Measurements from ENCODE around the gene WAPL.

The WAPL gene

DNA sequence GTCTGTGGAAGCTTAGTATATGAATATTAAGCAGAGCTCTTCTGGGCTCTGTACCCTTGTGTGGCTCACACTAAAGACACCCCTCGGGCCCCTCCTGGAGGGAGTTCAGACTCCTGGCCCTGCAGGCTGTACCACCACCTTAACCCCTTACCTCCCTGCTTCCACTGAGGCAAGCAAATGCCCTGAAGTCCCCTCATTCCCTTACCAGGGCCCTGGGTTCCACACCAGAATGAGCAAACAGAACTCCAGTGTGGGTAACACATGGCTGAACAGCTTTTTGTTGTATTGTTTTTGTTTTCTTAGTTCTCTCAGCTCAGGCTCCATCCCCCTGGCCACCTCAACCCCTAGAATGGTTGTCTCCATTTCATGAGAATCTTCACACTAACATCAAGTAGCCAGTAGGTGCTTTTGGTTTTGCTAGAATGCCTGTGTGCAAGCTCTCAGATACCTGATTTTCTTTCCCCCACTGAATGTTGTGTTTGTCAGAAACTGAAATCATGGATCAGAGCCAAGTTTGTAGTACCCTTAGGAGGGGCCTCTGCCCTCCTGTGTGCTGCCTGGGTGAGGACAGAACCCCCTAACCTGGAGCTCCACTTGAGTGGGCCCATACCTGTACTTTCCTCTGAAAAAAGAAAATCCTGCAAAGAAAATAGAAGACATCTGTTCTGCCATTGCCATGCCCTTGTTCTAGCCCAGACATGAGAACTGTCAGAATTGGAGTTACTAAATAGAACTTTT is 2.8 kb upstream of the WAPL start:
- DNase-seq: no peak

DNA sequence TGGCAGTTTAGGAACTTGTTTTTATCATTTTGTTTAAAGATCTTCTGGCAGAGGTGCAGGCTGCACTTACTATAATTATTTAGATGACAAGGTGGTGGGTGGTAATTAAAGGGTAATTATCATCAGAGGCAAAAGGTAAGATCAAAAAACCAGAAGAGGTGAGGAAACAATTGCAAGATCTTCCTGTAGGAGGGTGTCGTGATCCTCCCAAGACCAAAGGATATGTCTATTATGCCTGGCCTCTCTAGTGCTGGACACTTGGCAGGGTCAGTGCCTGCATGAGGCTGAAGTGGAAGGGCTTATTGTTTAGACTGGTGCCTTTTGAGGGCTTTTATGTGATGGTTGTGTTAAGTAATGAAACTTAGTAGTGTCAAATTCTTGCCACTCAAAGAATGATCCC is 1.8 kb upstream of the WAPL start:
- DNase-seq: no peak

DNA sequence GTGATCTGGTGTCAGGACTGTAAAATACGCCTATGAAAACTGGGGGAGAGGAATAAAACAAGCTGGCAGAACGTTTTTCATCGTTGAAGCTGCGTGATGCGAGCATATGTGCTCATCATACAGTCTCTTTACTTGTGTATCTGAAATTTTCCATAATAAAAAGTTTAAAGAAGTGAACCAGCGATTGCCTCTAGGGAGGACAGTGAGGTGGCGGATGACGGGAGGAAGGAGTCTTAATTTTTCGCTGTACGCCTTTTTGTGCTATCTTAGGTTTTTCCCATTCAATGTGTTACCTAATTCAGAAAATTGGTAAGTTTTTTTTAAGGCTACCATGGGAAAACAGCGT is 891 bp upstream of the WAPL start:
- DNase-seq: no peak

DNA sequence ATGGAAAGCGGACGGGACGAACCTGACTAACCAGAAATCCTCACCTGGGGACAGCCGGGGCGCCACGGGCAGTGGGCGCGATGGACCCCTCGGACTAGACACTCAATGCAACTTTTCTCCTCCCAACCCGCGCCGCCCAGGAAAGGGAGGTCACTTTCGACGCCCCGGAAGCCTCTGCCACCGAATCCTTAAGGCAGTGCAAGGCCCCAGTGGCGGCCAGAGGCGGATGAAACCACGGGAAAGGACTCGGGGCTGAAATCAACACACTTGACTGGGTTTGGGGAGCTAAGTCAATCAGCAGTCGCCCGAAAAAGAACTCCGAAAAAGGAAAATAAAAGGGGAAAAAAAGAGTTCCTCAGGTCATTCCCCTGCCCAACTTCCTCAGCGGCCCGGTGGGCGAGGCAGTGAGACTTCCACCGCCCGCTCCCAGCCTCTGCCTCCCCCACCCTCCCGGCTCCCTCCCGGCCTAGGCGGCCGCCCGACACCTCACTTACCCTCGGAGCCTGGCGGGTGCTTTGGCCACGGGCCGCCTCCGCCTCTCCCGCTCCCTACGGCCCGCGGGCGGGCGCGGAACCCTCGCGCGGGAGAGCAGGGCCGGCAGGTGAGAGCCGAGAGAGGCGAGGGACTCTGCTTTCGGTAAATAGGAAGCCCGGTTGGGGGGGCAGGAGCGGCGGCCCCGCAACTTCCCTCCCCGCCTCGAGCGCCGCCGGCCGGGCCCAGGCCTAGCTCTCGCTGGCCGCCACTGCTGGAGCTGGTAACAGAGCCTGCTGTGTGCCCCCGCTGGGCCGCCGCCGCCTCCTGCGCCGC is 518 bp downstream of the WAPL start:
- DNase-seq: peak; percentile 45

DNA sequence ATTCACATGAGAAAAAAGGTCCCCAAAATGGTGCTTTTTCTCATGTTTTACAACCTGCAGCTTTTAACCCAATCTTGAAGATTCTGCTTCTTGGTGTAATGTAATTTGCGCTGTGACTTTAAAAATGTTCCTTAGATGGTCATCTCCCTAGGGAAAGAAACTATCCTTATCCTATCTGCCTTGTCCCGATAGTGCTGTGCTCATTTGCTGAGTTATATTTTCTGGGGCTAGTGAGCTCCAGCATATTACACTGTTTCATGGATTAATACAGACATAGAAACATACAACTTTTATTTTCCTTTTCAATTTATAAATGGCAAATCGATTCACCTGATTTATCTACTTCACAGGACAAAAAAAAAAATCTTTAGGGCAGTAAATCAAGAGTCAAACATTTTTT is 2.8 kb downstream of the WAPL start:
- no peak for DNase-seq

DNA sequence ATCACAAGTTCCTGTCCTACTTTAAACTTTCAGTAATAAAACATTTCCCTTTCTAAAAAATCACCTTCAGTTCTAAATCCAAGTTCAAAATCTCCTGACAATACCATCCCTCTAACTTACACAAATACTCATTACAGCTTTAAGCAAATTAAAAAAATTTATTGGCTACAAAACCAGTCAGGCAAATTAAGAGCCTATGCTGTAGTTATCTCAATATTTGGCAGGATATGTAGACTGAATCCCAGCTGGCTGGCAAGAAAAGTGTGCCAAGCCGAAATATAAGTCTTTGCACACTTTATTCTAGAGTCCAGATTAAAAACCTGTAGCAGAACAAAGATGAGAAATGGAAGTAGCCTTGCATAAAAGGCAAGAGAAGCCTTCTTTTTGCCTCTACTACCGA is 9.5 kb downstream of the WAPL start:
- DNase-seq: no peak

DNA sequence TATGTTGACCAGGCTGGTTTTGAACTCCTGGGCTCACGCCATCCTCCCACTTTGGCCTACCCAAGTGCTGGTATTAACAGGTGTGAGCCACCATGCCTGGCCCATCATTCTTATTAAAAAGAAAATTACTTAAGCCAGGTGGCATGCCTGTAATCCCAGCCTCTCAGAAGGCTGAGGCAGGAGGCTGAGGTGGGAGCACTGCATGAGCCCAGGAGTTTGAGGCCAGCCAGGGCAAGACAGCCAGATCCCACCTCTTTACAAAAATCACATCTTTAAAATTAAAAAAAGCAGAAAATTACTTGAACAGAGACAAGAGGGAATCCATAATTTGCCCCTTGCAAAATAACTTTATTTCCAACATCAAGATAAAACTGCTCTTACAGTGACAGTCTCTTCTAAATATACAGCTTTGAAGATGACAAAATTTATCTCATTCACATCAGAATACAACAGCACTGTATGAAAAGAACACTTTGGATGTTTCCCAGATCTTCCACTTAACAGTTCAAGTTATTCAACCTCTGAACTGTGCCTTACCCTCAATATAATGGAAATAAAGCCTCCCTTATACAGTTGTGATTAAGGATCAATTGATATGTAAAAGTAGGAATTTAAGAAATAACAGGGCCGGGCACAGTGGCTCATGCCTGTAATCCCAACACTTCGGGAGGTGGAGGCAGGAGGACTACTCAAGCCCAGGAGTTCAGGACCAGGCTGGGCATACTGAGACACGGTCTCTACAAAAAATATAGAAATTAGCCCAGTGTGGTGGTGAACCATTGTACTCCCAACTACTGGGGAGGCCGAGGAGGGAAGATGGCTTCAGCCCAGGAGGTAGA is 10.3 kb downstream of the WAPL start:
- DNase-seq: no peak

DNA sequence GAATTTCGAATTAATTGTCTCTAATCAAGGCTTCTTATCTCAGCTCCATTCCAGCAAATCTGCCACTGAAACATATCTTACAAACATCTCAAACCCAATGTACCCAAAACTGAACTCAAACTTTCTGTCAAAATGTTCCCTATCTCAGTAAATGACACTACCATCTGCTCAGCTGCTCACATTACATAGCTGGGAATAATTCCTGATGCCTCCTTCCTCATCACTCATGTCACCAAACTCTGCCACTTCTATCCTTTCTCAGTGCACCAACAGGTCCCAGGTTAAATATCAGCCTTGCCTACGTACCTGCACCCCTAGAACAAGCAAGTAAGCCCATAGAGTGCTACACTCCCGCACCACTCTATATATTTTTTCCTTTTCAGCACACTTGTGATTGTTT is 12.4 kb downstream of the WAPL start:
- no peak for DNase-seq

DNA sequence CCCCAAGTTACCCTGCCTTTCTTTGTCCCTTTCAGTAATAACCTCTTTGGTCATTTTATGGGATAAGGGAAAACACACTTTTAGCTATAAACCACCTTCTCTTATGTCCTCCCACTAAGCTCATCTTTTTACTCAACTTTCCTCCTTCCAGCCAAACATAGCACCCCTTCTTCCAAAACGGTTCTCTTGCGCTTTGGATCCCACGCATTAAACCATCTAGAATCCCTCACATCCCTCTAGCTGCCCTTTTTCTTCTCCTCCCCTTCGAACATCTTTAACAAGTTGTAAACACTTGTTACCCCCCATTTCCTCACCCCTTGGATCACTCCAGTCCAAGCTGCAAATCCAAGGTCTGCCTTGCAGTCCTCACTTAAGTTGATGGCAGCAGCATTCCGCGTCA is 13.4 kb downstream of the WAPL start:
- DNase-seq: no peak

DNA sequence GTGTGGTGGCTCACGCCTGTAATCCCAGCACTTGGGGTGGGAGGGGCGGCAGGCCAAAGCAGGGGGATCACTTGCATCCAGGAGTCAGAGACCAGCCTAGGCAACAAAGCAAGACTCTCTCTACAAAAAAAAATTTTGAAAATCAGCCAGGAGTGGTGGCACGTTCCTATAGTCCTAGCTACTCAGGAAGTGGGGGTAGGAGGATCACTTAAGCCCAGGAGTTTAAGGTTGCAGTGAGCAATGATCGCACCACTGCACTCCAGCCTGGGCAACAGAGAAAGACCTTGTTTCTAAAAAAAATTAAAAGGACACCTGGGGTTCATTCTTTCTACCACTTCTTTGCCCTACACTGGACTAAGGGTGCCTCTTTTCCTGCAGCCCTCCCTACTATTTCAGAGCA is 15.1 kb downstream of the WAPL start:
- DNase-seq: no peak

DNA sequence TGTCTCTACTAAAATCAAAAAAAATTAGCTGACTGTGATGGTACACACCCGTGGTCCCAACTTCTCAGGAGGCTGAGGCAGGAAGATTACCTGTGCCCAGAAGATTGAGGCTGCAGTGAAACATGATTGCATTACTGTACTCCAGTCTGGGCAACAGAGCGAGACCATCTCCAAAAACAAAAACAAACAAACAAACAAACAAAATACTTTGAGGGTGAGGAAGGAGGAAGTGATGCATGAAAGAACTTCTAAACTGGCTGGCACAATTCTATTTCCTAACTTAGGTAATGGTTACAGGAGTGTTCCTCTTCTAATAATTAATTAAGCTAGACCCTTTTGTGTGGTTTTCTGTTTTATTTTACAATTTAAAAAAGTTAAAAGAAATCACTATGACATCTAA is 15.5 kb downstream of the WAPL start:
- DNase-seq: no peak

DNA sequence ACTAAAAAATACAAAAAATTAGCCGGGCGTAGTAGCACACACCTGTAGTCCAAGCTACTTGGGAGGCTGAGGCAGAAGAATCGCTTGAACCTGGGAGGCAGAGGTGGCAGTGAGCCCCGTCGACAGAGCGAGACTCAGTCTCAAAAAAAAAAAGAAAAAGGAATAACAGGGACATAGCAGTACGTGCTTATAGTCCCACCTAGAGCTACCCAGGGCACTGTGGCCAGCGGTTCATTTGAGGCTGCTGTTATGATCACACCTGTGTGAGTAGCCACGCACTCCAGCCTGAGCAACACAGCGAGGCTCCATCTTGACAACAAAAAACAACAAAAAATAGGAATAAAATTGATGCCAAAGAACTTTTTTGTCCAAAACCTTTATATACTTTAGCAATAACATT is 17.1 kb downstream of the WAPL start:
- no peak for DNase-seq

DNA sequence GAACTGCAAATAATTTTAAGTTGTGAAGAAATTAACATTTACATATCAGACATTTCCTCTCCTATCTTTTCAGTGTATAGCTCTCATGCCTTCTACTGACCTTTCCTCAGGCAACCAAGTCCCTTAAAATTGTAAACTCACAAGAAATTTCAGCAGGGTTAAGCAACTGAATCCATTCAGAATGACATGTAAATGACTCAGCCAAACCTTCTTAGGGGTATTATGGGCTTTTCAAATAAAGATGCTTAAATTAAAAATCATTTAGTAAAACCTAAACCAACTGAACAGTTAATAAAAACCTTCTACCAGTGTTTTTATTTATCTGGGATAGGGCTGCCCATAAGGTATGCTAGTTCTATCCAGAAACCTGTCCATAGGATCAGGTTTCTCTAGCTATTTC is 20.7 kb downstream of the WAPL start:
- DNase-seq: no peak

DNA sequence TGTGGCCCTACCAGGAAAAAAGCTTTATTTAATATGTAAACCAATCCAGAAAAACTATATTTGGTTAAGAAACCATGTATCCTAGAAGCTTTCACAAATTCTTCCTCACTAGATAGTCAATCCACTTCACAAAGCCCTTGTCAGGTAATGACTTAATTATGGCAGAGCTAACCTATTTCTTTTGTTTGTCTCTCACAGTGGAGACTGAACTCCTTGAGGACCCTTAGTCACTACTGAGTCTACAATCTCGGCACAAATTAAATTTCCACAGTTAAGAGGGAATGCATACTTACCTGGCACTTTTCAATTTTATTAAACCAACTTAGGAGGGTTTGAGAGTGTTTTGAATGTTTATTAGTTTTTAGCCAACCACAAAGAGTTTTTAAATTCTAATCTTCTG is 23.0 kb downstream of the WAPL start:
- no peak for DNase-seq

DNA sequence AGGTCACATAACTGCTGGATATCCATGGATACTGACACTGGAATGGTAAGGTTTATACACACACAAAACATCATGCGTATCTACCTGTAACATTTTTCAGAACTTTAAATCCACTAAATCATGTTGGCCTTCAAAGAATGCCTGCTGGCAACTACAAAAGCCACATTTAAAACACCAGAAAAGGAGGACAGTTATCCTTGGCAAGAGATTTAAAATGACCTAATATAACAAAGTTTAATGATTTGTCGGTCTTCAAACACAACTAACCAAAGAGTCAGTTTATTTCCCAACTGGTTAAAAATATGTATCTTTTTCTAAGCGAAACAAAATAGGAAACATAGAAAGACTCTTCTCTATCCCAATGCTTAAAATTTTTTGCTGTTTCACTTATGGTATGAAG is 24.0 kb downstream of the WAPL start:
- no peak for DNase-seq

DNA sequence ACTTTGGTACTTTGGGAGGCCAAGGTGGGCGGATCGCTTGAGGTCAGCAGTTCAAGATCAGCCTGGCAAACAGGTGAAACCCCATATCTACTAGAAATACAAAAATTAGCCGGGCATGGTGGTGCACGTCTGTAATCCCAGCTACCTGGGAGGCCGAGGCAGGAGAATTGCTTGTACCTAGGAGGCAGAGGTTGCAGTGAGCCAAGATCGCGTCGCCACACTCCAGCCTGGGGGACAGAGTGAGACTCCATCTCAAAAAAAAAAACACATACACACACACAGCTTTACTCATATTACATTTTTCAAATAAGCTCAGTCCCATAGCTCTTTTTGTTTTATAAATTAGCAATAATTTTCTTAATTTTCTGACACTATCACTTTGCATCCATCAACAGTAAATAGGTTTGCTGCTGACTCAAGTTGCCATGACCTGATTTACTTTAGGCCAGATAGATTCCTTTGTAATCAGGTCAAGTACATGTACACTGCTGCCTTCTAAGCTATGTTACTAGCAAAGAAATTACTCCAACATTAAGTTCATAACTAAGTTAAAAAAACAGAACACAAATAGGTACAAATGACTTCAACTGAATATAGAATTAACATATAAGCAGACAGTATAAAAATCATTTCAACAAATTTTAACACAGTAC is 31.5 kb downstream of the WAPL start:
- no peak for DNase-seq

DNA sequence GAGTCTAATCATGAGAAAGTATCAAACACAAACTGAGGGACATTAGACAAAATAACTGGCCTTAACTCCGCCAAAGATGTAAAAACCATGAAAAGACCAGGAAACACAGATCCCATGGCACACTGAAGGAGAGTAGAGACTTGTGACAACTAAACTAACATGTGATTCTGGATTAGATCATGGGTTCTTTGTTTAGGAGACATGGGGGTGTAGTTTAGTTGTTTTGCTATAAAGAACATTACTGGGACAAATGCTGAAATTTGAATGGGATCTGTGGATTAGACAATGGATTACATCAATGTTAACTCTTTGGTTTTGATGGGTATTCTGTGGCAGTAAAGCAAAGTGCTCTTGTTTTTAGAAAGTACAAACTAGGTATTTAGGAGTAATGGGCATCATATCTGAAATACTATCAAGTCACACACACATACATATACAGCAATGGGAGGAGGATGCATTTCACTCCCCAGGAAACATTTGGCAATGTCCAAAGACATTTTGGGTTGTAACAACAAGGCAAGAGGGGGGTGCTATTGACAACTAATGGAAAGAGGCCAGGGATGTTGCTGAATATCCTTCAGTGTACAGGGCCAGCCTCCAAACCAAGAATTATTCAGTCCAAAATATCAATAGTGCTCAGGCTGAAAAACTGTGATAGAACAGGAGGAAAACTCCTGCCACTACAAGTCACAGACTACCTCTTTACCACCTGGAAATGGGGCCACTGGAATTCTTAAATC is 32.4 kb downstream of the WAPL start:
- no peak for DNase-seq

DNA sequence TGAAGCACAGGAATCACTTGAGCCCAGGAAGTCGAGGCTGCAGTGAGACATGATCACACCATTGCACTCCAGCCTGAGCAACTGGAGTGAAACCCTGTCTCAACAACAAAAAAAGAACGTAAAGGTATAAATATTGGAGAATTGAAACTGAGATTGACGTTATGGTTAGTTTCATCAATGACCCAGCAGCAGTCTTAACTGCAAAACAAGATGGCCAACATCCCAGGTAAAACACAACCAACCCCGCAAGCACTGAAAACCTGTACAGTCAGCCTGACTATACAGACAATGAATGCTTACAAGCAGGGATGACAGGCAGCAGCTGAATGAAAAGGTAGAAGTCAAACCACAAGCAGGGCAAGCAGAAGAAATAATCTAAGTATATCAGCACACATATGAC is 34.7 kb downstream of the WAPL start:
- DNase-seq: no peak

DNA sequence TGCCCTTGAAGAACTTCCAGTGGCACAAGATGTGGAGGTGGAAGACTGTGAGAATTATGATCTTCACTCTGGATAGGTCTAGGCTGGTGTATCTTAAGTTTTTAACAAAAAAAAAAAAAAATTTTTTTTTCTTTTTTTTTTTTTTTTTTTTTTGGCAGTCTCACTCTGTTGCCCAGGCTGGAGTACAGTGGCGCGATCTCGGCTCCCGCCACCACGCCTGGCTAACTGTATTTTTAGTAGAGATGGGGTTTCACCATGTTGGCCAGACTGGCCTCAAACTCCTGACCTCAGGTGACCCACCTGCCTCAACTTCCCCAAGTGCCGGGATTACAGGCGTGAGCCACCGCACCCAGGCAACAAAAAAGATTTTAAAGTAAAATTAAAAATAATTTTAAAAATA is 37.9 kb downstream of the WAPL start:
- no peak for DNase-seq

DNA sequence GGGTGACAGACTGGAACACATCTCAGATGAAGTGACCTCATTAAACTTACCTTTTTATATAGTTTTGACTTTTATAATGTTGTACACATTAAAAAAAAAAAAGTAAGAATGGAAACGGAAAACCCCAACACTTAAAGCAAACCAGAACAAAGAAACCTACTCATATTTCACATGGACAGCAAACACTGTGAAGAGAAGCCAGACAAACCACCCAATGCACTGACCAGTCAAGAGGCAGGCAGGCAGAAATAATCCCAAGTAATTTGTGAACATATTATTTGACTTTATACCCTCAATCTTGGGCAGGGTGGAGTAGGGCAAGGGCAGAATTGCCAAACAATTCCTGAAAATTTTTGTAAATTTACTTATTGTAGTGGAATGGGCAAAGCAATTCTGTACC is 39.8 kb downstream of the WAPL start:
- DNase-seq: no peak

DNA sequence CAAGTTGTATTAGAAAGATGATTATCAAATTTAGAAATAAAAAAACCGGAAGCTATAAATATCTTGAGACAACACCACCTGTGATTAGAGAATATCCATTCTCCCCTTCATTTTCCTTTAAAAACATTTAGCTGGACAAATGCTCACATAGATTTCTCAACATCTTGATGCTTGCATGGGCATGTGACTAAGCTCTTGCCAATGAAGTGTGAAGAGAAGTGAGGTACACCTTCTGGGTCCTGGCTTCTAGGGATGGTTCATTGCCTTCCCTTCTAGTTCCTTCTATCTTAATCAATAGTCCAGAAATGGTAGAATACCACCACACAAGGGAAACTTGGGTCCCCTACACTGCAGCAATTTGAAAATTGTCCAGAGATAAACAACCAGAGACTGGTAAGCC is 41.0 kb downstream of the WAPL start:
- DNase-seq: no peak

DNA sequence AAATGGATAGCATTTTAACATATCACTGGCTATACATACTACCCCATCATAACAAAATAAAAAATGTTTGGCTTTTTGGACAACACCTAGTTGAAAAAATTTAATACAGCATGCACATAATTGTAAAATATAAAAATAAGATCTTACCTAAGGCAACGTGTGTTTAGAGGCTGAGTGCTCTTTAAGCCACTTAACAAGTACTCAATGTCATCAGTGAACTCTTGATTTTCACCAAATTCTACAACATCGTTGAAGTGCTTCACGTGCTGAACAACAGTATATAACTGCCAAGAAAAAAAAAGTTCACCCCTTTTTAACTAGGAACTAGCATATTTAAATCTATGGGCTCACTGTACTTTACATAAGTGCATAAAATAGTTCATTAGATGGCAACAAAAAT is 49.5 kb downstream of the WAPL start:
- no peak for DNase-seq
